ENCODE measurements around the gene DUOX1. TPM values are rescaled to one million over a fixed set of nuclear protein-coding genes. Genes with fewer than 3 reads are reported as not detected.

Gene DUOX1
- total and polyA plus RNA-seq, 2 of the 13 experiments (the other 11 are each of a cell fraction or from before 2014, with no cell fraction given) = 0.03 TPM; not detected in 1

DNA sequence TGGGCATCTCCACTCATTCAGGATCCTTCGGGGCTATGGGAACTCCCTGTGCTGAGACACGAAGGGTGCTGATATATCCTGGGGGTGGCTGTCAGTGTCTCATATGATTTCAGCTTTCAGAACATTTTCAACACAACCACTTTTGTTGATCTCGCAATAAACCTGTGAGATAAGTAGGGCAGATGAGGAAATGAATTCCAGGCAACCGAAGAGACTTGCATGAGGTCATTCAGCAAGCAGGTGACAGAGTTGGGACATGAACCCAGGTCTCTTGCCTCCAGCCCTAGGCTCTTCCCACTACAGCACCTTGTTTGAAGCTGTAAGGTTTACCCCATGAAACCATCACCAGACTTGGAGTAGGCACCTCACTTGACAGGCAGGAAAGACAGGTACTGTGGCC lies 16.6 kb downstream of the DUOX1 start:
- no TSS peak for BruUV-seq (replicated peaks)
- in situ Hi-C loops (cut with HindIII; ENCODE audit: extremely low pct_ligation_motif_present, low pct_unique_long_range_greater_than_20kb) = no loop called here
- Histone ChIP-seq H3K79me2 (ENCODE audit: insufficient read depth, low read length) (no peaks in the 10 kb centered on the region), H3K9ac (ENCODE audit: insufficient read depth, low read depth, low read length) (no peak overlapping the region), H3K4me1 (ENCODE audit: insufficient read depth, low read length) (peaks cover 8% of the 10 kb centered on the region), H2AFZ (ENCODE audit: low read length) (no peak overlapping the region), H3K4me2 (ENCODE audit: low read depth, low read length) (no peak overlapping the region), H4K20me1 (ENCODE audit: insufficient read depth, low read length) (no peaks in the 10 kb centered on the region), H3K9me3 (ENCODE audit: low read length) (no peaks in the 10 kb centered on the region), H3K27me3 (ENCODE audit: control insufficient read depth in 1 of 2, insufficient read depth in 2 of 2, low read length in 2 of 2) (peaks cover 0 to 27% of the 10 kb centered on the region in 2 experiments; a peak in 1 of 5 replicates), H3K4me3 (replicated peaks in 1 of 3; ENCODE audit: insufficient read depth in 1 of 3, low read depth in 2 of 3, low read length in 3 of 3) (no peak overlapping the region), H3K27ac (ENCODE audit: extremely low read length, insufficient read depth, low read length) (no peak overlapping the region), H3K36me3 (replicated peaks in 1 of 2; ENCODE audit: control insufficient read depth in 1 of 2, insufficient read depth in 2 of 2, low read length in 2 of 2) (no peaks in the 10 kb centered on the region)
- DNase-seq (ENCODE audit: low spot score) (no peak), ATAC-seq (no peak), FAIRE-seq (no peak)
- 39% methylated on average over 4 of the region's 4 CpGs for WGBS (ENCODE audit: low lambda C conversion rate)
- POLR2A ChIA-PET = no interaction called here
- intact Hi-C loops (cut with micrococcal nuclease; ENCODE audit: unreplicated experiment) = no loop called here
- TF ChIP-seq XBP1 (CRISPR knock-in tag; IDR thresholded peaks at IDR 0.05) (no peak), CBX5 (CRISPR knock-in tag; IDR thresholded peaks at IDR 0.05; ENCODE audit: borderline replicate concordance) (no peak), KAT8 (CRISPR knock-in tag; IDR thresholded peaks at IDR 0.05) (no peak), TAF15 (IDR thresholded peaks at IDR 0.05; ENCODE audit: low read depth, low read length, poor library complexity, severe bottlenecking) (no peak), ZNF547 (CRISPR knock-in tag; IDR thresholded peaks at IDR 0.05) (no peak), MAFG (CRISPR knock-in tag; IDR thresholded peaks at IDR 0.05) (no peak), ZNF567 (CRISPR knock-in tag; IDR thresholded peaks at IDR 0.05; ENCODE audit: borderline replicate concordance) (no peak), SYNCRIP (IDR thresholded peaks at IDR 0.05; ENCODE audit: insufficient read depth, low read depth, low read length) (no peak)
- TF ChIP-seq, protein P1, sequence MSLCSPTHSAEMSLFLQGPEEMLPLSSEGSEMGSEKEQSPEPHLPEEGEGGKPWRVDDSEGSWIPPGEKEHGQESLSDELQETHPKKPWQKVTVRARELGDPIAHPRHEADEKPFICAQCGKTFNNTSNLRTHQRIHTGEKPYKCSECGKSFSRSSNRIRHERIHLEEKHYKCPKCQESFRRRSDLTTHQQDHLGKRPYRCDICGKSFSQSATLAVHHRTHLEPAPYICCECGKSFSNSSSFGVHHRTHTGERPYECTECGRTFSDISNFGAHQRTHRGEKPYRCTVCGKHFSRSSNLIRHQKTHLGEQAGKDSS (CRISPR knock-in tag; IDR thresholded peaks at IDR 0.05; ENCODE audit: borderline replicate concordance, low read depth) = no peak
- CTCF ChIA-PET (ENCODE audit: low intra/inter-chr PET ratio, low total read pairs) = no interaction called here

DNA sequence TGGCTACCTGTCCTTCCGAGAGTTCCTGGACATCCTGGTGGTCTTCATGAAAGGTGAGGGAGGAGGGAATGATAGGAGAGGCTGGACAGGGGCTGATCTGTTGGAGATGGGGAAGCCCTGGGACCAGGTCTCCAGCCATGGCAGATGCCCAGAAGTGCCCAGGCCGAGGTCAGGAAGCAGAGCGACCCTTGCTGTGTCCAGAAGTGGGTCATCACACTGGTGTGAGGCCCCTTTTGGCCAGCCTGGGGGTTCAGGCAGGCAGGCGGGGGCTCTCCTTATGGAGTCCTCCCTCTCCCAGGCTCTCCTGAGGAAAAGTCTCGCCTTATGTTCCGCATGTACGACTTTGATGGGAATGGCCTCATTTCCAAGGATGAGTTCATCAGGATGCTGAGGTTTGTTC lies 17.8 kb downstream of the DUOX1 start:
- intact Hi-C loops (cut with micrococcal nuclease; ENCODE audit: unreplicated experiment) (no loop called here), in situ Hi-C loops (cut with HindIII; ENCODE audit: extremely low pct_ligation_motif_present, low pct_unique_long_range_greater_than_20kb) (no loop called here)
- H3K79me2 ChIP-seq (ENCODE audit: insufficient read depth, low read length) = no peaks in the 10 kb centered on the region
- BruUV-seq (replicated peaks) = no TSS peak
- peaks cover 8% of the 10 kb centered on the region for H3K4me1 ChIP-seq (ENCODE audit: insufficient read depth, low read length)
- TF ChIP-seq ZNF333 (CRISPR knock-in tag; IDR thresholded peaks at IDR 0.05; ENCODE audit: borderline replicate concordance) (no peak), ATM (IDR thresholded peaks at IDR 0.05; ENCODE audit: borderline replicate concordance) (no peak), SUZ12 (IDR thresholded peaks at IDR 0.05; ENCODE audit: low read depth, low read length) (no peak), ADNP (CRISPR knock-in tag; IDR thresholded peaks at IDR 0.05) (no peak), KAT8 (CRISPR knock-in tag; IDR thresholded peaks at IDR 0.05) (no peak)
- TF ChIP-seq, protein P2, sequence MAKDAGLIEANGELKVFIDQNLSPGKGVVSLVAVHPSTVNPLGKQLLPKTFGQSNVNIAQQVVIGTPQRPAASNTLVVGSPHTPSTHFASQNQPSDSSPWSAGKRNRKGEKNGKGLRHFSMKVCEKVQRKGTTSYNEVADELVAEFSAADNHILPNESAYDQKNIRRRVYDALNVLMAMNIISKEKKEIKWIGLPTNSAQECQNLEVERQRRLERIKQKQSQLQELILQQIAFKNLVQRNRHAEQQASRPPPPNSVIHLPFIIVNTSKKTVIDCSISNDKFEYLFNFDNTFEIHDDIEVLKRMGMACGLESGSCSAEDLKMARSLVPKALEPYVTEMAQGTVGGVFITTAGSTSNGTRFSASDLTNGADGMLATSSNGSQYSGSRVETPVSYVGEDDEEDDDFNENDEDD (CRISPR knock-in tag; IDR thresholded peaks at IDR 0.05; ENCODE audit: borderline replicate concordance) = no peak
- H3K9me3 ChIP-seq (ENCODE audit: low read length) = no peaks in the 10 kb centered on the region
- WGBS (ENCODE audit: low lambda C conversion rate) = 64% methylated on average over 5 of the region's 7 CpGs
- no peaks in the 10 kb centered on the region for H4K20me1 ChIP-seq (ENCODE audit: insufficient read depth, low read length)
- no peaks in the 10 kb centered on the region for H3K36me3 ChIP-seq (replicated peaks in 1 of 2; ENCODE audit: control insufficient read depth in 1 of 2, insufficient read depth in 2 of 2, low read length in 2 of 2)
- POLR2A ChIA-PET = no interaction called here
- no peak for DNase-seq (ENCODE audit: low spot score)
- ATAC-seq = no peak
- no peak overlapping the region for H2AFZ ChIP-seq (ENCODE audit: low read length)
- H3K27ac ChIP-seq (ENCODE audit: extremely low read length, insufficient read depth, low read length) = no peak overlapping the region
- FAIRE-seq = no peak
- H3K4me2 ChIP-seq (ENCODE audit: low read depth, low read length) = no peak overlapping the region
- no peak overlapping the region for H3K4me3 ChIP-seq (replicated peaks in 1 of 3; ENCODE audit: insufficient read depth in 1 of 3, low read depth in 2 of 3, low read length in 3 of 3)
- peaks cover 0 to 23% of the 10 kb centered on the region in 2 experiments; a peak in 1 of 5 replicates for H3K27me3 ChIP-seq (ENCODE audit: control insufficient read depth in 1 of 2, insufficient read depth in 2 of 2, low read length in 2 of 2)
- no peak overlapping the region for H3K9ac ChIP-seq (ENCODE audit: insufficient read depth, low read depth, low read length)
- CTCF ChIA-PET (ENCODE audit: low intra/inter-chr PET ratio, low total read pairs) = no interaction called here
